ENCODE measurements around the gene ZBTB42.

- no peak for TF ChIP-seq NFYC (CRISPR knock-in tag; IDR thresholded peaks at IDR 0.05)
- TF ChIP-seq ZNF484 (CRISPR knock-in tag; IDR thresholded peaks at IDR 0.05; ENCODE audit: borderline replicate concordance, low read depth): no peak
- TF ChIP-seq THAP11 (CRISPR knock-in tag; IDR thresholded peaks at IDR 0.05): no peak
Measured at GRCh38 chr14:104806625-104807465, 5.9 kb downstream of the ZBTB42 start.

All from HepG2 (cell line).